LNCAP (cell line): Measurements from ENCODE around the gene SPRR2F.

ENCODE experiments used
- TF ChIP-seq, protein P1 (sequence below): fragments of 450-650 bp; IDR thresholded peaks from 2 replicates; pipeline ENCODE4 v1.5.1; 2017; ENCODE audit warnings: mild to moderate bottlenecking

SPRR2F gene

DNA sequence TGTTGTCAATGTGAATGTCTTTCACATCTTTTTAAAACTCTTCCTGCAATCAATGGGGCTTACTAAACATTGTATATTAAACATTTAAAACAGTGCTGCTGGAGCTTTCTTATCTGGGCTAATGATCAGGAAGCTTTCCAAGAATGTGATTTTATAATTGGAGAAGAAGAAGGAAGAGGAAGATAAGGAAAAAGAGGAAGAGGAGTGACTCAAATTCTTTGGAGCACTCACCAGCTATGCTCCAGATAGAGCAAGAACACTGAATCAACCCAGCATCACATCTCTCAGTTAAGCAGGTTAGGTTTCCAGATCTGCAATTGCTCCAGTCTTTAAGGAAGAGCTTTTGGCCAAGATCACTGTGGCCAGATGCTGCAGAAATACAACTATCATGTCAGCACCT, 17.6 kb downstream of the SPRR2F start:
- TF ChIP-seq, protein P1, sequence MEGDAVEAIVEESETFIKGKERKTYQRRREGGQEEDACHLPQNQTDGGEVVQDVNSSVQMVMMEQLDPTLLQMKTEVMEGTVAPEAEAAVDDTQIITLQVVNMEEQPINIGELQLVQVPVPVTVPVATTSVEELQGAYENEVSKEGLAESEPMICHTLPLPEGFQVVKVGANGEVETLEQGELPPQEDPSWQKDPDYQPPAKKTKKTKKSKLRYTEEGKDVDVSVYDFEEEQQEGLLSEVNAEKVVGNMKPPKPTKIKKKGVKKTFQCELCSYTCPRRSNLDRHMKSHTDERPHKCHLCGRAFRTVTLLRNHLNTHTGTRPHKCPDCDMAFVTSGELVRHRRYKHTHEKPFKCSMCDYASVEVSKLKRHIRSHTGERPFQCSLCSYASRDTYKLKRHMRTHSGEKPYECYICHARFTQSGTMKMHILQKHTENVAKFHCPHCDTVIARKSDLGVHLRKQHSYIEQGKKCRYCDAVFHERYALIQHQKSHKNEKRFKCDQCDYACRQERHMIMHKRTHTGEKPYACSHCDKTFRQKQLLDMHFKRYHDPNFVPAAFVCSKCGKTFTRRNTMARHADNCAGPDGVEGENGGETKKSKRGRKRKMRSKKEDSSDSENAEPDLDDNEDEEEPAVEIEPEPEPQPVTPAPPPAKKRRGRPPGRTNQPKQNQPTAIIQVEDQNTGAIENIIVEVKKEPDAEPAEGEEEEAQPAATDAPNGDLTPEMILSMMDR: no peak

DNA sequence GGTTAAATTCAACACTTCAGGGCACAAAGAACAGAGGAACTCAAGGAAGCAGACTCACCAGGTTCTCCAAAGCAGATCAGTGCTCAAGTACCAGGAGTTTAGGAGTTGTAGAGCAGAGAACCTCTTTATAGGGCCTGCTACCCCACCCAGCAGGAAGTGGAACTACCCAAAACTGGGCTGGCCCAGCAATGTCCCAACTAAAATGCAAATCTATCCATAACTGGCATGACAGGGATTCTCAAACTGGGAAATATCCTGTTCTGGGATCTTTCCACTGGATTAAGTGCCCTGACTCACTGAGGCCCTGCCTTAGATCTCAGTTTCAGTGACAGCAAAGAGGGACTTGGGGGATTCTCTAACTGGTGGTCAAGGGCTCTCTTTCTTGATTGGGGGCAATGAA, 18.9 kb downstream of the SPRR2F start, which contains the start of gene SPRR2E:
TSS of gene SPRR2E (minus strand) at position 101 of the 400 bp plus-strand sequence. CDS start 775 bp downstream, outside the sequence.
- TF ChIP-seq, protein P1: no peak

DNA sequence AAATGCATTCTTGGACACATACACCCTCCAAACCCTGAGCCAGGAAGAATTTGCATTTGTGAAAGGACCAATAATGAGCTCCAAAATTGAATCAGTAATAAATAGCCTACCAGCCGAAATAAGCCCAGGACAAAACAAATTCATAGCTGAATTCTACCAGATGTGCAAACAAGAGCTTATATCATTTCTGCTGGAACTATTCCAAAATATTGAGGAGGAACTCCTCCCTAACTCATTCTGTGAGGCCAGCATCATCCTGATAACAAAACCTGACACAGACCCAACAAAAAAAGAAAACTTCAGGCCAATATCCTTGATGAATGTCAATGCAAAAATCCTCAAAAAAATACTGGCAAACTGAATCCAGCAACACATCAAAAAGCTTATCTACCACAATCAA, 25.7 kb downstream of the SPRR2F start:
- TF ChIP-seq, protein P1: no peak

DNA sequence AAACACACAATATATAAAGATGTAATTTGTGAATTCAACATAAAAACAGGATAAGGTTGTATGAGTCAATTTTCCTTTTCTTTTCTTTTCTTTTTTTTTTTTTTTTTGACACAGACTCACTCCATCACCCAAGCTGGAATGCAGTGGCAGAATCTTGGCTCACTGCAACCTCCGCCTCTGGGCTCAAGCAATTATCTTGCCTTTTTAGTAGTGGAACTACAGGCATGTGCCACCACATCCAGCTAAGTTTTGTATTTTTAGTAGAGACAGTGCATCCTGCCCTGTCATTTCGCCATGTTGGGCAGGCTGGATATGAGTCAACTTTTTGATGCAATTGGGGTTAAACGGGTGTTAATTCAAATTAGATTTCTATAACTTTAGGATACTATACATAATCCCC, 31.6 kb downstream of the SPRR2F start:
- TF ChIP-seq, protein P1: no peak

GRCh38 chr1:153072806-153073726, 40.2 kb downstream of the SPRR2F start:
- TF ChIP-seq, protein P1: no peak

- TF ChIP-seq, protein P1: no peak
Observed at GRCh38 chr1:153071511-153071910, 41.8 kb downstream of the SPRR2F start, which contains the start of gene SPRR2B. TSS of gene SPRR2B (minus strand) at chr1:153071611. CDS start at chr1:153070839, 772 bp downstream.

GRCh38 chr1:153070243-153070642, 43.1 kb downstream of the SPRR2F start:
- TF ChIP-seq, protein P1: no peak
